ENCODE results near the gene PCGF3.

DNA sequence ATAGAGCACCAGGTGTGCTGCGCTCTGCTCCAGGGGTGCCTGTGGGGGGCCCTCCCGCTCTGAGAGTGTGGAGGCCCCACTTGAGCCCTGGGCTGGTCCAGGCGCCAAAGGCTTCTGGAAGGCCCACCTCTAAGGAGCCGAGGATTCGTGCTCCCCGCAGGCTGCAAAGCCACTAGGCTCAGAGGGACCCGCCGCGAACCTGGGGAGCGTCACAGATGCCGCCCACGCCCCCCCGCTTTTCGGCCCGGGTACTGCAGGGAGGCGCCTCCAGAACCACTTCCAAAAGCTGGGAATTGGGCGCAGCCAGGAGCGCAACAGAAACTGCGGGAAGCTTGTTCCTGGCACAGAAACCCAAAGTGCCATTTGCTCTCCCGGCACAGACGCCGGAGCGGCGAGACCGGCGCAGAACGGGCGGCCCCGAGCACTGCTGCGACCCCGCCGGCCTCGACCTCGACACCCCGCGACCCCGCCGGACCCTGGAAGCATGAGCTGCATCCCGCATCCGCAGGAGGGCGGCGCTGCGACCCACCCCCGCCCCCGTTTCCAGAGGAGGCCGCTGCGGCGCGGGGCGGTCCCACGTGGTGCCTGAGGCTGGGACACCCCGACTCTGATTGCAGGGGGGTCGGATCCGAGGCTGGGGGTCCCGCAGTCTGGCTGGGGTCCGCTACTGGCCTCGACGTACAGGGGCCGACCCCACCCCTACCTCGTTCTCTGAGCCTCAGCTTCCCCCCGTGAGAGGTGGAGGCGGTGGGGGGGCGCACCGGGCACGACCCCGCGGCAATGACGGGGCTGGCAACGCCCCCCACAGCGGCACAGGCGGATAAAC, 89.5 kb downstream of the PCGF3 start:
- TF ChIP-seq, protein P1, sequence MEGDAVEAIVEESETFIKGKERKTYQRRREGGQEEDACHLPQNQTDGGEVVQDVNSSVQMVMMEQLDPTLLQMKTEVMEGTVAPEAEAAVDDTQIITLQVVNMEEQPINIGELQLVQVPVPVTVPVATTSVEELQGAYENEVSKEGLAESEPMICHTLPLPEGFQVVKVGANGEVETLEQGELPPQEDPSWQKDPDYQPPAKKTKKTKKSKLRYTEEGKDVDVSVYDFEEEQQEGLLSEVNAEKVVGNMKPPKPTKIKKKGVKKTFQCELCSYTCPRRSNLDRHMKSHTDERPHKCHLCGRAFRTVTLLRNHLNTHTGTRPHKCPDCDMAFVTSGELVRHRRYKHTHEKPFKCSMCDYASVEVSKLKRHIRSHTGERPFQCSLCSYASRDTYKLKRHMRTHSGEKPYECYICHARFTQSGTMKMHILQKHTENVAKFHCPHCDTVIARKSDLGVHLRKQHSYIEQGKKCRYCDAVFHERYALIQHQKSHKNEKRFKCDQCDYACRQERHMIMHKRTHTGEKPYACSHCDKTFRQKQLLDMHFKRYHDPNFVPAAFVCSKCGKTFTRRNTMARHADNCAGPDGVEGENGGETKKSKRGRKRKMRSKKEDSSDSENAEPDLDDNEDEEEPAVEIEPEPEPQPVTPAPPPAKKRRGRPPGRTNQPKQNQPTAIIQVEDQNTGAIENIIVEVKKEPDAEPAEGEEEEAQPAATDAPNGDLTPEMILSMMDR (conservative IDR thresholded peaks at IDR 0.05 in 1 of 2, IDR thresholded peaks at IDR 0.05 in 1 of 2; ENCODE audit: extremely low read depth in 1 of 2, insufficient read depth in 1 of 2, low read depth in 1 of 2, low read length in 2 of 2) = no peak
- no peak for TF ChIP-seq EZH2 (IDR thresholded peaks at IDR 0.05; ENCODE audit: borderline replicate concordance, low read length)
